GM19455 (cell line): ENCODE results near the gene AKAP1.

Source experiments
- ATAC-seq: cut with Tn5 transposase; IDR thresholded peaks from one replicate; pipeline ENCODE4 v1.9.1; 2021; ENCODE audit not compliant: unreplicated experiment

Gene AKAP1

GRCh38 chr17:57158795-57159194 lies 73.7 kb downstream of the AKAP1 start:
- no peak for ATAC-seq

DNA sequence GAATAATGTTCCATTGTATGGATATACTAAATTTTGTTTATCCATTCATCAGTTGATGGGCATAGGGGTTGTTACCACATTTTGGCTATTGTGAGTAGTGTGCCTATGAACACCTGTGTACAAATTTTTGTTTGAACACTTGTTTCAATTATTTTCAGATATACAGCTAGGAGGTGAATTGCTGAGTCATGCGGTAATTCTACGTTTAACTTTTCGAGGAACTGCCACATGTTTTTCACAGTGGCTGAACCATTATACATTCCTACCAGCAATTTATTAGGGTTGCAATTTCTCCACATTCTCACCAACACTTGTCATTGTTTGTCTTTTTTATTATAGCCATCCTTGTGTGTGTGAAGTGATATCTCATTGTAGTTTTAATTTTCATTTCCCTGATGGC lies 75.6 kb downstream of the AKAP1 start:
- ATAC-seq, result no peak

- ATAC-seq, result no peak
These were observed 79.8 kb downstream of the AKAP1 start for GRCh38 chr17:57164814-57165213.

DNA sequence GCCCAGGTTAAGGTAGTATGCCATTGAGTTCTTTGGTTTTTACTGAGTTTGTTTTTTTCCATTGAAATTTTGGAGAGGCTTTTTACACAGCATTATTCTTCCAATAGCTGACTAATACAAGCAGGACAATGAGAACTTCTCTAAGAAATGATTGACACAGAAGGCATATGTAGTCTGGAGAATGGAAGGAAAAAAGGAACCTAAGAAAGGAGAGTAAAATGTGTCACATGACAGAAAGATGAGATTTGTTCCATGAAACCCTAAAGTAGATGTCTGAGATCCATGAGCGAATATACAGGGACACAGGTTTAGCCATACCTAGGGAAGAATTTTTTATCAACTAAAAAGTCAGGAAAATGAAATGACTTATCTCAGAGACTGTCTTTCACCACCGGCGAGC lies 80.7 kb downstream of the AKAP1 start:
- no peak for ATAC-seq

DNA sequence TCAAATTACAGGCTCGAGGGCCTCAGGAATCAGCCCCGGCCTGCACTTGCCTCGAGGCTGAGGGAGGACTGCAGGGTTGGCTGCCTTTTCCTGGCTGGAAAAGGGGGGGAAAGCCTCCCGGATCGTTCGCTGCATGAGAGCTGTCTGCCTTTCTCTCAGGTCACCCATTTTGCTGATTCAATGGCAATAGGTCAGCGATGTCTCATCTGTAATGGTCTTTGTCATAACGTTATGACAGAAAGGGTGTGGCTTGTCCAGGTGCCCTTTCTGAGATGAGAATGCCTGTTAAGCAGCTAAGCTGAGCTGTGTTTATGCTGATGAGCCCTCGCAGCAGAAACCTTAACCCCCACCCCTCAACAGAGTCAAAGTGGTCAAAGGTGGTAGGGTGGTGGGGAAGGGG lies 81.8 kb downstream of the AKAP1 start:
- ATAC-seq, result no peak

DNA sequence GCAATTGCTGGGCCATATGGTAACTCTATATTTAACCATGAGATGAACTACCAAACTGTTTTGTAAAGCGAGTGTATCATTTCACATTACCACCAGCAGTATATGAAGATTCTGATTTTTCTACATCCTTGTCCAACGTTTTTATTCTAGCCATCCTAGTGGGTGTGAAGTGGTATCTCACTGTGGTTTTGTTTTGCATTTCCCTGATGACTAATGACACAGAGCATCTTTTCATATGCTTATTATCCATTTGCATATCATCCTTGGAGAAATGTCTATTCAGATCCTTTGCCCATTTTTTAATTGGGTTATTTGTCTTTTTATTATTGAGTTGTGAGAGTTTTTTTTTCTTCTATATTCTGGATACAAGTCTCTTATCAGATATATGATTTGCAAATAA lies 83.6 kb downstream of the AKAP1 start:
- ATAC-seq, result no peak

GRCh38 chr17:57170866-57171265 lies 85.8 kb downstream of the AKAP1 start:
- no peak for ATAC-seq
